ENCODE data around the gene KCNT2.

Gene KCNT2

GRCh38 chr1:196444634-196445033 is 163.6 kb downstream of the KCNT2 start:
- no peak for DNase-seq

GRCh38 chr1:196442366-196442765 is 165.9 kb downstream of the KCNT2 start:
- DNase-seq, result no peak

- no peak for DNase-seq
These were observed 167.5 kb downstream of the KCNT2 start for GRCh38 chr1:196440711-196441110.

GRCh38 chr1:196438329-196438728 is 169.9 kb downstream of the KCNT2 start:
- DNase-seq, result no peak

- DNase-seq, result no peak
These were observed 170.6 kb downstream of the KCNT2 start for GRCh38 chr1:196437671-196438070.

GRCh38 chr1:196433000-196433399 is 175.2 kb downstream of the KCNT2 start:
- no peak for DNase-seq

DNA sequence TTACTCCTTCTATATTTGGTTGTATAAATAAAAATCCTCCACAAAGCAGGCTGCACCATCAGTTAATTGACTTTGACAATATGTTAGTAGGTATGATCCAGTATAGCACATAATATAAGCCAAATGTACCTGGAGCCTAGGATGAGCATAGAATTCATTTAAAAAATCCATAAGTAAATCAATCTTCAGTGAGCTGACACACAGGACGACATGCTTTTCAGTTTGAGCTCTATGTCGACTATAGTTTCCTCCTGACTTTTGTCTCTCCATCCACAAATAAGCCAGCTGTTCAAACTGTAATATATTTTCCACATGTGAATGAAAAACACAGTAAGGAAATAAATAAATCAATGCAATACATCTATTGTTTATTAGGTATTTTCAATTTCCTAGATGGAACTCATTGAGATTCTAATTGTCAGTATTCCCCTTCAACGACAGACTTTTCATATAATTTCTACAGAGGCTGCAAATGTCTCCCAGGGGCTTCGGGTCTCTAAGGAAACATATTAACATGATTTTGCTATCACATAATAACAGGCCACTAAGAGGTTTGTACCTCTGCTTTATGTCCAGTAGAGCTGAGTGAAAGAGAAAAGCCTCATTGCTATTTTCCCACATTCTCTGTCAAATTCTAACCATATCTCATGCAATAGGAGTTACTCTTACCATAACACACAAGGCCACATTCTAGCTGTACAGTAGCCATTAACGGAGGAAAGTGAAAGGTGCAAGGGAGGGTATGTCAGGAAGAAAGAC is 180.1 kb downstream of the KCNT2 start:
- no peak for DNase-seq

- DNase-seq, result no peak
These were observed 182.7 kb downstream of the KCNT2 start for GRCh38 chr1:196425513-196425912.

DNA sequence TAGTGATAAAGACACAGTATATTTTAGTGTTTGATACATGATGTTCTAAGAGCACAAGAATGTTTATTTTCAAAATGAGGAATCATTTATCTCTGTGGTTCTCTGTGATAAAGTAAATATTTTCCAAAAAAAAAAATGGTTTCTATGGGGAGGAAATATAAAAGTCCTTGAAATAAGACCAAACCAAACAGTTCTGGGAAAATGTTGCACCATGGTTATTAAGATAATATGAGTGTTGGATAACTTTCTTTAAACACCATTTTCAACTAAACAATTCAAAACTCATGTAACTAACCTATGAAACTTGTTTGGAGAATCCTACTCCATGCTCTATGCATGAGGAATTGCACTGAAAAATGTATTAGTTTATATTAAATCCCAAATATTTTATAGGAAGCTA is 184.6 kb downstream of the KCNT2 start:
- DNase-seq, result no peak

GRCh38 chr1:196418772-196419171 is 189.5 kb downstream of the KCNT2 start:
- no peak for DNase-seq

DNA sequence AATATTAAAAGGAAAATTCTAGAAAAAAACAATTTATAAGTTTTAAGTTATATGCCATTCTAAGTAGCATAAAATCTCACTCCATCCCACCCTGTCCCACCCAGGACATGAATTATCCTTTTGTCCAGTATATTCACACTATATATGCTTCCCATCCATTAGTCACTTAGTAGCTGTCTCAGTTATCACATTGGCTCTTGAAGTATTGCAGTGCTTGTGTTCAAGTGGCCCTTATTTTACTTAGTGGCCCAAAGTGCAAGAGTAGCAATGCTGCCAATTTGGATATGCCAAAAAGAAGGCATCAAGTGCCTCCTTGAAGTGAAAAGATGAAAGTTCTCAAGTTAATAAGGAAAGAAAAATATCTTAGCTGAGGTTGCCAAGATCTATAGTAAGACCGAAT is 192.3 kb downstream of the KCNT2 start:
- no peak for DNase-seq

DNA sequence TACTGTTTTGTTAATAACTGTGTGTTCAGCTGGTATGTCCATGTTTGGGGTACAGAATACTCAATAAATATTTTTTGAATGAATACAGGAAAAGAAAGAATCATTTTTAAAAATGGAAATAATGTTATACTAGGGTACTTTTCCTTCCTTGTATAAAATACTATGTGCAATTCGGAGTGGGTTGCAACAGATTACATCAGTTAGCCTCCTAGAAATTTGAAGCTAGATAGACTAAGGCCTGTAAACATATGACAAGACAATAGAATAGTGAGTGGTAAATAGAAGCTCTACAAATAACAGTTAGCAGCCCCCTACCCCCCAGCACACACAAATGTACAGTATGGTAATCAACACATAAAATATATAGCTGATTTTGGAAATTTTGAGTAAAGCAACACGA is 195.9 kb downstream of the KCNT2 start:
- DNase-seq, result no peak

DNA sequence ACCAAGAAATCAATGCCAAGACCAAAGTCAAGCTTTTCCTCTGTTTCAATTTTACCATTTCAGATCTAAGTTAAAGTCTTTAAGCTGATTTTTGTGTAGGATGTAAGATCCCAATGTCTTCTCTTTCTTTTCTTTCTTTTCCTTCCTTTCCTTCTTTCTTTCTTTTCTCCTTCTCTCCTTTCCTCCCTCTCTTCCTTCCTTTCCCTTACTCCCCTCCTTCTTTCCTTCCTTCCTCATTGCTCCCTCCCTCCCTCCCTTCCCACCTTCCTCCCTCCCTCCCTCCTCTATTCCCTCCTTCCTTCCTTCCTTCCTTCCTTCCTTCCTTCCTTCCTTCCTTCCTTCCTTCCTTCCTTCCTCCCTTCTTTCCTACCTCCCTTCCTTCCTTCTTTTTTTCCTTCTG is 197.5 kb downstream of the KCNT2 start:
- no peak for DNase-seq

GRCh38 chr1:196409586-196409985 is 198.7 kb downstream of the KCNT2 start:
- no peak for DNase-seq

DNA sequence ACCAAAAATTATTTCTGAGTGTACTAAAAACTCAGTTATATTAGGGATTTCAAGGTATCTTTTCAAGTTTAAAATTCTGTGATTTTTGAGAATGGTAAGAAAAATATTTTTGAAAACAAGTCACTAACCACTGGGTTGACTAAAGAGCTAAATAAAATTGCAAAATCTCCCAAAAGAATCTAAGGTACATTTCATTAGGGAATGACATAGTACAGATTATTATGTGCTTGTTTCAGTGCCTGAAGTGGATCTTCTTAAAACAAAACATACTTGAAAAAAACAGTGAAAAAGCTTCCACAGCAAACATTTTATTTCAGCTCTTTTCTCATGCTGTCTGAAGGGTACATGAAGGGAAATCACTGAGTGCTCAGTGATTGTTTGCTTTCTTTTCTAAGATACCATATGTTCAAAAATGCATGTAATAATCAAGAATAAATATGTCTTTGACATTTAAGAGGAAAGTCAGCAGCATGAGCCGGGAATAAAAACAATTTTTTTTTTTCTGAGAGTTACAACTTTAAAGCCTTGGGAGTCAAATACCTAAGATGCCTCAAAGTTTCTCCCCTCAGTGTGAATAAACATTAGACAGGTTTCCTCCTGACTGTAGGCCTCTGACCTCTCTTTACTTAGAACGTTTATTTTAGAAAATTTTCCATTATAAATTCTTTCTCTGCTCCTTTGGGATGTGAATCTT is 200.7 kb downstream of the KCNT2 start:
- DNase-seq, result no peak

GRCh38 chr1:196405839-196406238 is 202.4 kb downstream of the KCNT2 start:
- no peak for DNase-seq

DNA sequence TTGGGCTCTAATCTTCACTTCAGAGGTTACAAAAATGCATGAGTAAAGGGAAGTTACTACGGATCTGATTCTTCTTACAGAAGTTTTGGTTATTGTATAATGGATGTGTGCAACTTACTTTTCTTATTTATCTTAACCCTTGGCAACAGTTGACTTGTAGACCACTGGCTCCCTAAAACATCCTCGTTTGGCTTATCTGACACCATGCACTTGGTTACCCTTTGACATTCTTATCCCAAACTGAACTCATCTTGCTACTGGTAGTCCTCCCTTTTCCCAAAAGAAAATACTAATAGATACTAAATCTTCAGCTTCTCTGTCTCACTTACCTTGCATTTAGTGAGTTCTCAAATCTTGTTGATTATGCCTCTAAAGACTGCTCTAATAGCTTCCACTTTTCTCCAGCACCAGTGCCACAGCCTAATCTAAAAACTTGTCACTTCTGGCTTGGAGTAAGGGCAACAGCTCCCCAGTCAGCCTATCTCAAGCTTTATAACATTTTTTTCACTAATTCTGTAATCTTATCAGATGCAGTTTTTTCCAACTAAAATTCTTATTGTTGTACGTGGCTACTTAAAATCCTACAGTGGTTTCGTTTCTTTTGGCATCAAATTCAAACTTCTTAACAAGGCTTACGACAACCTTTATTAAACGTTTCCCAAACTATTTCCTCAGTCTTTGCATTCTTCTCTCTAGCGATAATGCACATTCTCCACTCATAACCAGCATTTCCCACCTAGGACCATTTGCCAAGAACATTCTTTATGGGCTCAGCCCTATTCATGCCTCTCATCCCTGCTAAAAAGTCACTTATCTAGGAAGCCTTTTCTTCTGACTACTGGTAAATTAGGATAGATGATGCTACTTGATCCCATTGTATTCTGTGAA is 204.2 kb downstream of the KCNT2 start:
- DNase-seq, result no peak

DNA sequence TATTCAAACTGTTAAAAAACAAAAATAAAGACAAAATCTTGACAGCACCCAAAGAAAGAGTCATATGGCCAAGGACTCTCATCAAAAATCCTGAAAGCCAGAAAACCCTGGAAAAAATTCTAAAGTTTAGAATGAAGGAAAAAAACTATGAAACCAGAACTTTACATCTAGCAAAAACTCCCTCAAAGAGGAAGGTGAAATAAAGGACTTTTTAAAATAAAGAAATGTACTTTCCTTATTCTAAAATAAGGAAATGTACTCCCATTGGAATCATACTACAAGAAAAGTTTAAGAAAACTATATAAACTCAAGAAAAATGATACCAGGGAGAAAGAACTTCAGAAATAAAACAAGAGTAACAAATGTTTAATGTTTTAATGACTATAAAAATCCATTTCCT is 206.3 kb downstream of the KCNT2 start:
- no peak for DNase-seq

GRCh38 chr1:196401452-196401833 is 206.8 kb downstream of the KCNT2 start:
- no peak for DNase-seq

GRCh38 chr1:196400478-196401451 is 207.5 kb downstream of the KCNT2 start:
- no peak for DNase-seq

- no peak for DNase-seq
These were observed 208.5 kb downstream of the KCNT2 start for GRCh38 chr1:196399713-196400112.

DNA sequence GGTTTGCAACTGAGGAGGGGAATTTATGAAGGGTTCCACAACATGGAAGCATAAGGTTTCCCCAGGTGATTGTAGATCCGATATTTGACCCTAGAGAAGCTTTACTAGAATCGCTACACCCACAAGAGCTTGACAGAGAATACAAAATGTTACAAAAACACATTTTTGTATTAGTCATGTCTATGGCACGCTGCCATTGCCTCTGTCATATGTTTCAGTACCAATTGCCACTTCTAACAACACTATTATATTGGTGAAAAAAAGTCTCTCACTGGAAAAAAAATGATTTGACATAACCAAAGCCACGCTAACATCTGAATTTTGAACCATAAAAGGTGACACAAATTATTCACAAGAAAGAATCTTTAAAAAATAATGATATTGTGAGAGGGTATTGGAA is 214.5 kb downstream of the KCNT2 start:
- no peak for DNase-seq
